ENCODE results near the gene BICD2. TPM values are rescaled to one million over a fixed set of nuclear protein-coding genes. Genes with fewer than 3 reads are reported as not detected.

Gene BICD2
- total and polyA plus RNA-seq, 2 of the 8 experiments (the other 6 are each of a cell fraction or from before 2014, with no cell fraction given), result 6.6 to 22.8 TPM

- TF ChIP-seq CHD7 (IDR thresholded peaks at IDR 0.05; ENCODE audit: insufficient replicate concordance, low read length) (no peak), RXRA (IDR thresholded peaks at IDR 0.05; ENCODE audit: insufficient read depth, low read depth, low read length) (no peak)
Measured at GRCh38 chr9:92671323-92671722, 93.3 kb downstream of the BICD2 start (continued).

Data from H1 (cell line).